ENCODE data around the gene KCNS3. TPM values are rescaled to one million over a fixed set of nuclear protein-coding genes. Genes with fewer than 3 reads are reported as not detected.
A peak's percentile ranks its signal among the peaks of the same experiment; 100 is the strongest.

The KCNS3 gene
- total and polyA plus RNA-seq, 2 of the 13 experiments (the other 11 are each of a cell fraction or from before 2014, with no cell fraction given): not detected

GRCh38 chr2:17830053-17831034 lies 48.1 kb upstream of the KCNS3 start (continued):
- TF ChIP-seq ZNF777 (CRISPR knock-in tag; IDR thresholded peaks at IDR 0.05) (no peak), CBX5 (CRISPR knock-in tag; IDR thresholded peaks at IDR 0.05; ENCODE audit: borderline replicate concordance) (peak; percentile 67), RORA (CRISPR knock-in tag; IDR thresholded peaks at IDR 0.05) (no peak), WIZ (CRISPR knock-in tag; IDR thresholded peaks at IDR 0.05) (no peak), FOXM1 (CRISPR knock-in tag; IDR thresholded peaks at IDR 0.05) (no peak), BORCS8-MEF2B (CRISPR knock-in tag; IDR thresholded peaks at IDR 0.05) (peak; percentile 47), KLF16 (CRISPR knock-in tag; IDR thresholded peaks at IDR 0.05) (no peak), ZNF383 (CRISPR knock-in tag; IDR thresholded peaks at IDR 0.05; ENCODE audit: borderline replicate concordance) (no peak), ATF1 (CRISPR knock-in tag; IDR thresholded peaks at IDR 0.05) (no peak), GMEB1 (CRISPR knock-in tag; IDR thresholded peaks at IDR 0.05; ENCODE audit: borderline replicate concordance) (no peak), ZNF350 (CRISPR knock-in tag; IDR thresholded peaks at IDR 0.05; ENCODE audit: borderline replicate concordance, low read depth) (peak; percentile 47; the same call in 1 of the 2 replicates), TEAD2 (CRISPR knock-in tag; IDR thresholded peaks at IDR 0.05) (no peak), PBX2 (CRISPR knock-in tag; IDR thresholded peaks at IDR 0.05) (no peak), ZNF891 (CRISPR knock-in tag; IDR thresholded peaks at IDR 0.05) (no peak), ARNTL (CRISPR knock-in tag; IDR thresholded peaks at IDR 0.05) (no peak), ZNF772 (CRISPR knock-in tag; IDR thresholded peaks at IDR 0.05) (peak; percentile 58), DRAP1 (CRISPR knock-in tag; IDR thresholded peaks at IDR 0.05) (no peak; the same call in 1 of the 2 replicates), ZNF24 (IDR thresholded peaks at IDR 0.05) (no peak), ZNF337 (CRISPR knock-in tag; IDR thresholded peaks at IDR 0.05; ENCODE audit: borderline replicate concordance, low read depth) (0 out of 2 replicates have a peak, but pooled peaks have one; percentile 52), ZNF776 (CRISPR knock-in tag; IDR thresholded peaks at IDR 0.05) (no peak), ZNF768 (CRISPR knock-in tag; IDR thresholded peaks at IDR 0.05) (peak; percentile 42; the same call in 1 of the 2 replicates), SMC3 (IDR thresholded peaks at IDR 0.05; ENCODE audit: low read length) (peak; percentile 52; the same call in 1 of the 2 replicates), ZNF652 (CRISPR knock-in tag; IDR thresholded peaks at IDR 0.05; ENCODE audit: borderline replicate concordance, low read depth) (no peak), ATRX (CRISPR knock-in tag; IDR thresholded peaks at IDR 0.05; ENCODE audit: borderline replicate concordance) (no peak), ZNF749 (CRISPR knock-in tag; IDR thresholded peaks at IDR 0.05; ENCODE audit: borderline replicate concordance) (no peak), ZNF33B (CRISPR knock-in tag; IDR thresholded peaks at IDR 0.05) (no peak), ZNF569 (CRISPR knock-in tag; IDR thresholded peaks at IDR 0.05; ENCODE audit: borderline replicate concordance) (no peak)
